Eye (tissue), 1 donor: ENCODE data around the gene PLAC8.
"Not testable (repeated sequence)": the region's sequence is repeated elsewhere in the genome, so short reads cannot be mapped to it uniquely, and the experiment has no call there.

ENCODE experiments used
- DNase-seq: peaks from one replicate; pipeline ENCODE4 v3.0.0-alpha.2; 2015

Gene PLAC8

DNA sequence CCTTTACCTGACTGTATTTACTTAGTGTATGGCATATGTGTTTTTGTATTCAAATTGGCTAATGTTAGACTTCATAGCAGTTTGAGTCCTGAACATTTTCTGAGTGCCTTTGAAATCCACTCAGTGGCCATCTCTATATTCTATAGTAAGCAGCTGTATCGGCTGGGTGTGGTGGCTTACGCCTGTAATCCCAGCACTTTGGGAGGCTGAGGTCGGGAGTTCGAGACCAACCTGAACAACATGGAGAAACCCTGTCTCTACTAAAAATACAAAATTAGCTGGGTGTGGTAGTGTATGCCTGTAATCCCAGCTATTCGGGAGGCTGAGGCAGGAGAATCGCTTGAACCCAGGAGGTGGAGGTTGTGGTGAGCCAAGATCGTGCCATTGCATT, 2.8 kb downstream of the PLAC8 start:
- DNase-seq = not testable (repeated sequence)

DNA sequence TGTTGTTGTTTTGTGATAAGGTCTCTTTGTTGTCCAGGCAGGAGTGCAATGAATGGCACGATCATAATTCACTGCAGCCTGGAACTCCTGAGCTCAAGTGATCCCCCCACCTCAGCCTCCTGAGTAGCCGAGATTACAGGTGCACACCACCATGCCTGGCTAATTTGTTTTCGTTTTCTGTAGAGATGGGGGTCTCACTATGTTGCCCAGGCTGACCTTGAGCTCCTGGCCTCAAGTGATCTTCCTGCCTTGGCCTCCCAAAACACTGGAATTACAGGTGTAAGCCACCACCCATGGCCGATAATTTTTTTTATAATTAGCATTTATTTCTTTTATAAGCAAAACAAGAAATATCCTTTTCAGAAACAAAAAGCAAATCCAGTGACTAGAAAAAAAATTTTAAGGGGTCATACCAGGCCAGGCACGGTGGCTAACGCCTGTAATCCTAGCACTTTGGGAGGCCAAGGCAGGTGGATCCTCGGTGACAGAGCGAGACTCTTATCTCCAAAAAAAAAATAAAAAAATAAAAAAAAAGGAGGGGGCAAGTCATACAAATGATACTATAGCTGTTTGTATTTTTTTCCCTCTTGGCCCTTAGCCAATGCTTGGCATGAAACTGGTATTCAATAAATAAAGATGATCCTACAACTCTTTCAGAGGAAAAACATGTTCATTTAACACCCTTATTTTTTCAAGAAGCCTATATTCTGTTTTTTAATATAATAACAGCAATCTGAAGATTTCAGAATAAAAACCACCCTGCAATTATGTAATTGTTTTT, 3.4 kb downstream of the PLAC8 start:
- DNase-seq = no peak

DNA sequence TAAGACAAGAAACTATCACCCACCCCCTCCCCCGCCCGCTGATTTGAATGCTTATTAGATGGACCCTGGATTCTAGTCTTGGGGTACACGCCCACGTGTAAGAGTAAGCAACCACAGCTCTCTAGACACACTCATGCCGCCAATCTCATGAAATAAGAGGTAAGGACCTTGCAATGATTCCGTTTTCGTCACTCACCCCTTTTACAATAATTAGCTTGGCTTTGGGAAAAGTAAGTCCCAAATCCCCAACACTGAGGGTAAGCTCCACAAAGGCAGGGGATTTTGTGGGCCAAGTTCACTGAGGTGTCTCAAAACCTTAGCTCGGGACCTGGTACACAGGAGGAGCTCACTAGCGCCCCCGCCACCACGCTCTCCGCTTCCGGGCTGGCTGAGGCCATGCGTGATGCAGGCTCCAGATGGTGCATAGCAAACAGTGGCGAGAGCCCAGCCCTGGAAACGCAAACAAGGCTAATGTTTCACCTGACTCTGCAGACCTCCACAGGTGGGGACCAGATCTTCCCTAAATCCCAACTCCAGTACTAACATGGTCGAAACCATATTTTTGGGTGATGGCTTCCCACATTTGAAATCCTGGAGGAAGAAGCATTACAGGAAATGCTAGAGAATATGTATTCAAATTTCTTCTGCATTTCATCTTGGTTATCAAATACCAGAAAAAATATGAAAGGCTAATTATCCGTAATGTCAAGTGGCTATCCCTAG, 4.1 kb downstream of the PLAC8 start:
- DNase-seq = peak; percentile 92

DNA sequence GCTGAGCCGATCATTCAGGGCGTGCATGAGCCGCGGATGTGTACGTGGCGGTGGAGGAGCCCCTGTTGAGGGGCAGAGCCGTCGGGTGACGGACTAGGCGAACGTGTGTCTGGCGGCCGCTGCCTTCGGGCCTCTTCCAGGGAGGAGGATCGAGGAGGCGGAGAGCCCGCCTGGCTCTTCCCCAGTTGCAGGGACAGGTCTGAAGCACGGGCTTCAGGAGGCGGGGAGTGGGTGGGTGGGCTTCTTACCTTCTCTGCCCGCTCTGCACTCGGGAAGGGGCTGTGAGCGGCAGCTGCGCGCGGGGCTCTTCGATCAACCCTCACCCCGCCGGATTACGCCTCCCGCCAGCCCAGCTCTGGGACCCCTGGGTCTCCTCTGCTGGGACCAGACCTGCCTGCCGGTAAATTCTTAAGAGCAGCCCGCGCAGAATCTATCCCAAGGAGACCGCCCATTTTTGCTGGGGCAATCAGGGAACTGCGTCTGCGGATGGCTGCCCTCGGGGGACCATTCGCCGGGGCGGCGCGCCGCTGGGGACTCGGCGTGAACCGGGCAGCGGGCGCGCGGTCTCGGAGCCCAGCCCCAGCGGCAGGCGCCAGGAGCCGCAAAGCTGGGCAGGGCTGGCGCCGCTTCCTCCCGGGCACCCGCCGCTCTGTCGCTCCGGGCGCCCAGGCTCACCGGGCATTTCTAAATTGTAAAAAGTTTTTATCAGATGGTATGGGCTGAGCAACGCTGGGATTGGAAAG, 4.9 kb downstream of the PLAC8 start:
- DNase-seq = peak; percentile 74

DNA sequence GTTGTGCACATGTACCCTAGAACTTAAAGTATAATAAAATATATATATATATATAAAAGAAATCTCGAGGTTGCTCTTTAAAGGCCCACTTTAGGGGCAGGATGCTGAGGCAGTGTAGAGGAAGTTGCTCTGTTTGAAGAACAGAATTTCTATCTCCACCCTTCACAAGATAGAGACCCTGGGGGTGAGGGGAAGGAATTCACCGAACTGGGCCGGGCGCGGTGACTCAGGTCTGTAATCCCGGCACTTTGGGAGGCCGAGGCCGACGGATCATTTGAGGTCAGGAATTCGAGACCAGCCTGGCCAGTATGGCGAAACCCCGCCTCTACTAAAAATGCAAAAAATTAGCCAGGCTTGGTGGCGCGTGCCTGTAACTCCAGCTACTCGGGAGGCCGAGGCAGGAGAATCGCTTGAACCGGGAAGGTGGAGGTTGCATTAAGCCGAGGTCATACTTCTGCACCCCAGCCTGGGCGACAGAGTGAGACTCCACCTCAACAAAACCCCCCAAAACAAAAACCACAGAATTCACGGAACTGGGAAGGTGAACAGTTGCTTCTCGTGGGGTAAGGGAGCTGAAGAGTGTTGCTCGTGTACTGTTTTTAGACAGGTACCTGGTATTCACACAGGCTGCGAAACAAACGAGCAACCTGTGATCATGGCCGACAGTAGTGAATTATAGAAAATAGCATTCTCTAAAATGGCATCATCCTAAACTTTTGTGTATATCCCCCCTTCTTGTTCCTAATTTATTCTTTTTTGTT, 6.2 kb downstream of the PLAC8 start:
- no peak for DNase-seq

DNA sequence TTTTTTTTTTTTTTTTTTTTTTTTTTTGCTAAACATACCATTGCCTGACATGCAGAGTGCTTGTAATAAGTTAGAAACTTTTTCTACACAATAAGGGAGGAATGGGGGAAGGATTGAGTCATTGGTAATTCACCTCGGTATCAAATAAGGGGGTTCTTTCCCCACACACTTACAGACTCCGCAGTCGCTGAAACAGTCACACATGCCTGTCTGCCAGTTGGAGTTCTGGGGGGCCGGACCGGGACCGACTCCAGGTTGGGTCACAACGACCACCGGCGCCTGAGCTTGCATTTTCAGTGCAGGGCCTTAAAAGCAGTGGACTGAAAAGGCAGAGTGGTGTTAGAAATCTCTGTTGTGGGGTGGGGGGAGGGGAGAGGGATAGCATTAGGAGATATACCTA, 6.9 kb downstream of the PLAC8 start:
- DNase-seq = no peak

DNA sequence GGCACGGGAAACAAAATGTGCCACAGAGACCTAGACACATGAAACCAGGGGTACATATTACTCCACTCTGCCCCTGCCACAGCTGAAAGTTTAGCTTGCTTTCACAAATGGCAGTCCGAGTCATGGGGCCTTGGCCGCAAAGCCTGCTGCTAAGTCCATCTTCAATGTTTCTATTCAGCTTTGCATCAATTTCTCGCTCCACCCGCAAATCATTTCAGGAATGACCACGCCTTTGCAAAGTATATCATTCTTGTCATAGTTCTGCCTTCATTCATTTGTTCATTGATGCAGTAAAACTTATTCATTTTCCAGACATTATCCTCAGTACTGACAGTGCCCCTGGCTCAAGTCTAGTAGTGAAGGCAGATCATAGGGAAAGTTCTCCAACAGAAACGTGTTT, 9.5 kb downstream of the PLAC8 start:
- no peak for DNase-seq

DNA sequence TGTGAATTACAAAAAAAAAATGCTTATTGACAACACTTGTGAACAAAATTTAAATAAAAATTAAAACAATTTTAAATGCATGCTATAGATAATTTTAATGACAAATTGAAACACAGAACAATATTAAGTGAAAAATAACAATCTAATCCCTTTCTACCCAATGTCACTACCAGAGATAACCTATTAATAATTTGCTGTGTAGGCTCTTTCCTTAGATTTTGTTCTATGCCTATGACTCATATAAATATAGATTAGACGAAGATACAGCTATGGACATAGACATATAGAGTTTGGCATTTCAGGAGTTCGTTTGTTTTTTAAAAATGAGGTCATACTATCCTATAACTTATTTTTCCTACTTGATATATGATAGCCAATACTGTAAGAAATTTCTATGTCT, 18.1 kb downstream of the PLAC8 start:
- DNase-seq = no peak

DNA sequence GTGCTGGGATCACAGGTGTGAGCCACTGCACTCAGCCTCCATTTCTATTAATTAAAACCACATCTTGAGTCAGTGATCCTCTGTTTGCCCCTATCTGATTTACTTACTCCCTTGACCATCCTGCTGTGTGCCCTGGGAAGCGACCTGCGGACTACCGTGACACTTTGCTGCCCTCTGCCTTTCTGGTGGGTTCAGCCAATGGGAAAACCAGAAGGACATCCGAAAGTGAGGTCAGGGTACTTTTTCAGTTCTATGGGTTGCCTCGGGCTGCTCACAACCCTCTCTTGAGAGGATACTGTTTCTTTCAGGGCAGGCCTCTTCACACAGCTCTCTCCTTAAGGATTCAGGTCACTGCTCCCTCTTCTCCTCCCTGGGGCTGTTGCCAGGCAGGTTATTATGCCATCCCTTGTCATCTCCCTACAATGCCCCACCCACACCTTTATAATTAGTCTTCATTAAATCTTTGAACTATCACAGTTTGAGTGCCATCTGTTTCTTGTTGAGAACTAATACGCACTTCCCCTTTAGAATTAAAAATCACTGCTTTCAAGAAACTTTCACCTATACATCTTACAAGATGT, 21.4 kb downstream of the PLAC8 start:
- DNase-seq = no peak

DNA sequence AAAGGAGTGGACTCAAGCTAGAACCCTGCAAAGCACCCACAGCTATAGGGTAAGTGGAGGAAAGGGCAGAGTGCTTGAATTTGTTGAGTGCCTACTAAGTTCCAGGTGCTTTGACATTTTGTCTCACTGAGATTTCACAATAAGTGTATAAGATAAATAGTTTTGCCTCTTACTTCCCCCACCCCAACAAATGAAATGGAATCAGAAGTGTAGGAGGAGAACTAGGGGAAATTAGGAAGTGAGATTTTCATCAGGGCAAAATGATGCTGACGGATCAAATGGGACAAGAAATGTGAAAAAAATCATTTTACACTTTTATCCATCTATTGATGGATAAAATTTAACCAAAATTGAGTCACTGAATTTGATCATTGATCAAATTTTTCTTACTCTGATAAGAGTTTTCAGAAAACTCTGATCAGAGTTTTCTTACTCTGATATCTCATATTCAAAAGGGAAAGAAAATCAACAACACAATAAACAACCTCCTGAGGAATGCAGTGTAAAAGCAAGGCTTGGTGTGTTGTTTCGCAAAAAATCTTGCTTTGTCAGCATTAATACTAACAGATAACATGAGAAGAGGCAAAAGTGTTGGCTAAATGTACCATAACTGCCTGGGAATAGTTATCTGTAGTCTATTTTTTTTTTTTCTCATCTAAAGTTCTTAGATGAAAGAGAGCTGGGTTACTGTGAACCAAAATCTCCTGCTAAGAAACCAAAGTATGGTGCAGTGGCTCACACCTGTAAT, 24.9 kb downstream of the PLAC8 start:
- no peak for DNase-seq

DNA sequence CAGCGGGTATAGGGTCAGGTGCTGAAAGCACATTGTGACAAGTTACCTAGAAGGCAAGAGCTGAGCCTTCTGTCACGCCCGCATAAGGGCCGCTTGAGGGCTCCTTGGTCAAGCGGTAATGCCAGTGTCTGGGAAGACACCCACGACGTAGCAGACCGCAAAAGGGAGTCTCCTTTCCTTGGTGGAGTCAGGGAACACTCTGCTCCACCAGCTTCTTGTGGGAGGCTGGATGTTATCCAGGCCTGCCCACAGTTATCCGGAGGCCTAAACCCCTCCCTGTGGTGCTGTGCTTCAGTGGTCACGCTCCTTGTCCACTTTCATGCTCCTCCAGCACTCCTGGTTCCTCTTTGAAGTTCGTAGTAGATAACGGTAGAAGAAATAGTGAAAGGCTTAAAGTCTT, 29.6 kb downstream of the PLAC8 start:
- DNase-seq = not testable (repeated sequence)

DNA sequence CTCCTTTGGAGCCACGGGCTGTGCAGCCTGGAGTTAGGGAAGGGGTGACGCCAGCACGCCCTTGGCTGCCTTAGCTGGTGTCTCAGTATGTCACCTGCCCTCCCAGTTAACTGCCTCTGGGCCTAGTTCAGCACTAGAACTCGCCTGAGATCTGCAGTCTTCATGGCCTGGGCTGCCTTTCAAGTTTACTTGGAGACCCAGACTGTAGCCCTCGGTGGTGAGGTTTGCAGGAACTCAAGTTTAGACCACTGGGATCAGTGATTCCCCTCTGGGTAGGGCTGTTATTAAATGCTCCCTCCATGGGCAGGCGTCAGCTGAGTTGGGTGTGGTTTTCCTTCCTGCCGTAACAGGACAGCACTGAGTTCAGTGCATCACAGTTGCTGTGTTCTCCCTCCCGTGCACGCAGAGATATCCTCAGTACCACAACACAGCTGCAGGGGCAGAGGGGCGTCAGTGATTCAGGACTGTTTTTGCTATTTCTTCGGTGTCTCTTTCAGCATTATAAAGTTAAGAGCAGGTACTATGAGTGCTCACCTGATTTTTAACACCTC, 30.5 kb downstream of the PLAC8 start:
- DNase-seq = no peak

DNA sequence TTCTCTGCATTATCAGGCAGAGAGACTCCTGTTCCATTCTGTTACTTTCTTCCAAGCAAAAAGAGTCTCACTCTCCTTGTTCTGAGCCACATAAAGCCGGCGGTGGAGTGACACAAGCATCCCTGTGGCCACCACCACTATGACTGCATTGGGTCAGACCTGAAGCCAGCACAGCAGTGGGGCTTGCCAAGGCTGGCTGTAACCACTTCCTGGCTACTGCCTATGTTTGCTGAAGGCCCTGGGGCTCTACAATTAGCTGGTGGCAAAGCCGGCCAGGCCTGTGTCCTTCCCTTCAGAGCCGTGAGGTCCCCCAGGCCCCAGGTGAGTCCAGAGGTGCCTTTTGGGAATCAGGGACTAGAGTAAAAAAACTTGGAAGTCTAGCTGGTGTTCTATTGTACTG, 31.8 kb downstream of the PLAC8 start:
- no peak for DNase-seq

DNA sequence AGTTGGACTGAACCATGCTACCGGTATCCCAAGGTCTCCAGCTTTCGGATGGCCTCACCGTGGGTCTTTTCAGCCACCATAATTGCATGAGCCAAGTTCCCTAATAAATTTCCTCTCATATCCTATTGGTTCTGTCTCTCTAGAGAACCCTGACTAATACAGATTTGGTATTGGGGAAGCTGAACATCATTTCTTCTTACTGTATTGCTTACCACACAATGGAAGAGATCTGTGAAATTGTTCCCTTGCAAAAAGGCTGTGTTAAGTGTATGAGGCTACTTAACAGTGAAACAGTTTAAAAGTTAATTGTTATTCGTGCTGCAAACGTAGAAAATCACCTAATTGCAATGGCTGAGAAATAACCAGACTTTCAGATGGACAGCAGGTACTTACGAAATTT, 34.0 kb downstream of the PLAC8 start:
- DNase-seq = no peak

DNA sequence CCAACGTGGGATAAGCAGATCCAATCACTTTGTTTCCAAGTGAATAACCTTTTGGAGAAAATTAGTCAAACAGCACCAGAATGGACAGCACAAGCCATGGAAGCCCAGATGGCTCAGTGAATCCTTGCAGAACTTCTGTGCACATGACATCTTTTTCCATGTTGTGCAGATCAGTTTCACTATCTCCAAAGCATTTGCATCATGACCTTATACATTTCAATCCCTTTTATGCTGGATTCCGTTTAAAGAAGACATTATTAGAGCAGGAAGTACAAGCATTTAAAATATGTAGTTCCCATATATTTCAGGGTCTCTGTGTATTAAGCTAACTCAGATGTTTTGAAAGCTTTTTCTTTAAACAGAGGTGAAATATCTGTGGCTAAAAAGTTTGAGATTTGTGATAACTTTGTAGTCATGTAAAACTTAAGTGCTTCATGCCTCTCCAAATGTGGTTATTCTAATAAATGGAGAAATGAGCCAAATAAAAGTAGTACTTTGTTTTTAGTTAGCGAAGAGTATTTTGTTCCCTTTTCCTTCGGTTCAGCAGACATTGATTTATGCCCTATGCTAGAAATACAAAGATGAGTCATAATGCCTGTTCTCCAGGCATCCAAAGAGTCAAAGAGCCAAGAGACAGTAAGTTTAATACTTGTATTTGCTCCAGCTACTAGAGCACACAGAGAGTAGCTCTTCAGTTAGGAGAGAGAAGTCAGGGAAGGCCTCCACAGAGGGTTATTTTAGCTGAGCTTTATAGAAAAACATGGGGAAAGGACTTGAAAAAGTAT, 39.0 kb downstream of the PLAC8 start:
- DNase-seq = no peak

DNA sequence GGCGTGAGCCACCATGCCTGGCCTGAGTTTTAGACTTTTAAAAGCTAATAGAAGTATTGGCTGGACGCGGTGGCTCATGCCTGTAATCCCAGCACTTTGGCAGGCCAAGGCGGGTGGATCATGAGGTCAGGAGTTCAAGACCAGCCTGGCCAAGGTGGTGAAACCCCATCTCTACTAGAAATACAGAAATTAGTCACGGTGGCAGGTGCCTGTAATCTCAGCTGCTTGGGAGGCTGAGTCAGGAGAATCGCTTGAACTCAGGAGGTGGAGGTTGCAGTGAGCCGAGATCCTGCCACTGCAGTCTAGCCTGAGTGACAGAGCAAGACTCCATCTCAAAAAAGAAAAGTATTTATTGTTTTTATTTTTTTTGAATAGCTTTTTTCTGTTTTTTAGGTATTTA, 39.7 kb downstream of the PLAC8 start:
- not testable (repeated sequence) for DNase-seq

DNA sequence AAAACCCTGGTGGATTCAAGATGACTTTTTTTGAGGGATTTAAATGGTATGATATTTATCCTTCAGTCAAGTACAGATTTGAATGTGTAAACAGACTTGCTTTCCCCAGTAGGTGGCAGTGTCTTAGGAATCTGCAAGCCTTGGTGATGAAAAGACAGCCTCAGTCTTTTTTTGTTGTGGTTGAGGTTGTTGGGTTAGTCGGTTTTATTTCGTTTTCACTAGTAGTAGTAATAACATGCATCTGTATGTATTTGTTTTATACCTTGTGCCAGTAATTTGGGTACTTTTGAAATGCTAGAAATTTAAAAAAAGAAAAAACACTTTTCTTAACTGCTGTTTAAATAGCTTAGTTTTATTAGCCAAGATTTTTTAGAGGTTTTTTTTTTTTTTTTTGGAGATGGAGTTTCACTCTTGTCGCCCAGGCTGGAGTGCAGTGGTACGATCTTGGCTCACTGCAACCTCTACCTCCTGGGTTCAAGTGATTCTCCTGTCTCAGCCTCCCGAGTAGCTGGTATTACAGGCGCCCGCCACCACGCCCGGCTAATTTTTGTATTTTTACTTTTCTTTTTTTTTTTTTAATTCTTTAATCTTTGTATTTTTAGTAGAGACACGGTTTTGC, 40.3 kb downstream of the PLAC8 start:
- peak; percentile 74 for DNase-seq

DNA sequence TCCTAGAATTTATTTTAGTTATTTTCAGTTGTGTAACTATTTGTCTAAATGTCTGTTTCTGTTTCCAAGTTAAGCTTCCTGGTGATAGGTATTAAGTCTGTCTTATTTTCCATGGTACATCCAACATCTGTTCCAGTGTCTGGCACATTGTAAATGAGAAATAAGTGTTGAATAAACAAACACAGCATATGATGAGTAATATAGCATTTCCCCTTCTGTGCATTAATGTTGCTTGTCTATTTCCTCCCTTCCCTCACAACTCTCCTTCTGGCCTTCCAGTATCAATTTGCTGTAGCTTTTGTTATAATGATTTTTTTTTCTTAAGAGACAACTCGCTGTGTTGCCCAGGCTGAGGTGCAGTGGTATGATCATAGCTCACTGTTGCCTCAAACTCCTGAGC, 43.4 kb downstream of the PLAC8 start:
- no peak for DNase-seq

DNA sequence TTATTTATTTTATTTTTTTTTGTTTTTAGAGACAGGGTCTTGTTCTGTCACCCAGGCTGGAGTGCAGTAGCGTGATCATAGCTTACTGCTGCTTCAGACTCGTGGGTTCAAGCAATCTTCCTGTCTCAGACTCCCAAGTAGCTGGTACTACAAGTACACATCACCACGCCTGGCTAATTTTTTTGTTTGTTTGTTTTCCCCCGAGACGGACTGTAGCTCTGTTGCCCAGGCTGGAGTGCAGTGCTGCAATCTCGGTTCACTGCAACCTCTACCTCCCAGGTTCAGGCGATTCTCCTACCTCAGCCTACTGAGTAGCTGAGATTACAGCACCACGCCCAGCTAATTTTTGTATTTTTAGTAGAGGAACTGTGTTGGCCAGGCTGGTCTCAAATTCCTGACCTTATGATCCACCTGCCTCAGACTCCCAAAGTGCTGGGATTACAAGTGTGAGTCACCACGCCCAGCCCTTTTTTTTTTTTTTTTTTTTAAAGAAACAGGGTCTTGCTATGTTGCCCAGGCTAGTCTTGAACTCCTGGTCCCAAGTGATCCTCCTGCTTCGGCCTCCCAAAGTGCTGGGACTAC, 47.4 kb downstream of the PLAC8 start:
- no peak for DNase-seq

DNA sequence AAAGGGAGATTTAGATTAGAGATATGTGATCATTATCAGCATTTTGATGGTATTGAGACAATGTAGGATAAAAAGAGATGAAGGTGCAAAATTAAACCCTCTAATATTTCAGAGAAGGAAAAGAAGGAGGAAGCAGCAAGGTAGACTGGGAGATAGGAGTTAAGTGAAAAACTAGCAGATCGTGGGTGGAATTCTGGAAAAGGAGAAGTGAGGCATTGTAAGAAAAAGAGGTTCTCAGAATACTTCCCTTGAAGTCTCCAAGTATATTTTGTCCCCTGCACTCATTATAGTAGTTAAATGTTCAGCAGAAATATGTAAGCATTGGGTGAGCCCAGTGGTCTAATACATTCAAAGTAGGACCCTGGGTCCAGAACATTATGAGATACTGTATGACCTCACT, 49.3 kb downstream of the PLAC8 start:
- DNase-seq = no peak
